HEK293 (cell line): ENCODE data around the gene DNAI7.
A peak's percentile ranks its signal among the peaks of the same experiment; 100 is the strongest.

Experiments
- AEBP2 ChIP-seq: fragments of 450-650 bp; formaldehyde crosslinking; IDR thresholded peaks from 2 replicates; pipeline ENCODE4 v1.5.1; 2016; ENCODE audit warnings: missing biosample characterization, missing genetic modification characterization, borderline replicate concordance
- GLI4 ChIP-seq: fragments of 450-650 bp; formaldehyde crosslinking; IDR thresholded peaks from 2 replicates; pipeline ENCODE4 v1.5.1; 2016; ENCODE audit warnings: missing biosample characterization, missing genetic modification characterization
- GLIS1 ChIP-seq: fragments of 450-650 bp; formaldehyde crosslinking; IDR thresholded peaks from 2 replicates; pipeline ENCODE4 v1.5.1; 2016; ENCODE audit warnings: missing biosample characterization, missing genetic modification characterization
- INSM2 ChIP-seq: fragments of 450-650 bp; formaldehyde crosslinking; IDR thresholded peaks from 2 replicates; pipeline ENCODE4 v1.5.1; 2016; ENCODE audit warnings: missing biosample characterization, missing genetic modification characterization
- KLF10 ChIP-seq: fragments of 450-650 bp; IDR thresholded peaks from 2 replicates; pipeline ENCODE4 v1.5.1; 2018; ENCODE audit warnings: missing biosample characterization, mild to moderate bottlenecking, missing genetic modification characterization
- KLF16 ChIP-seq: fragments of 450-650 bp; formaldehyde crosslinking; IDR thresholded peaks from 2 replicates; pipeline ENCODE4 v1.5.1; 2017; ENCODE audit warnings: missing biosample characterization, missing genetic modification characterization
- MZF1 ChIP-seq: fragments of 450-650 bp; formaldehyde crosslinking; IDR thresholded peaks from 2 replicates; pipeline ENCODE4 v1.5.1; 2017; ENCODE audit warnings: missing biosample characterization, missing genetic modification characterization, borderline replicate concordance
- PATZ1 ChIP-seq: fragments of 450-650 bp; formaldehyde crosslinking; IDR thresholded peaks from 2 replicates; pipeline ENCODE4 v1.5.1; 2016; ENCODE audit warnings: missing biosample characterization, missing genetic modification characterization
- SCRT1 ChIP-seq: fragments of 450-650 bp; formaldehyde crosslinking; IDR thresholded peaks from 2 replicates; pipeline ENCODE4 v1.5.1; 2016; ENCODE audit warnings: missing biosample characterization, missing genetic modification characterization, borderline replicate concordance
- SCRT2 ChIP-seq: fragments of 450-650 bp; formaldehyde crosslinking; IDR thresholded peaks from 2 replicates; pipeline ENCODE4 v1.5.1; 2016; ENCODE audit warnings: missing biosample characterization, missing genetic modification characterization
- ZBTB11 ChIP-seq: fragments of 450-650 bp; formaldehyde crosslinking; conservative IDR thresholded peaks from 2 replicates; pipeline ENCODE4 v1.5.1; 2016; ENCODE audit warnings: low read depth, missing biosample characterization, missing genetic modification characterization
- ZBTB20 ChIP-seq: fragments of 450-650 bp; formaldehyde crosslinking; IDR thresholded peaks from 2 replicates; pipeline ENCODE4 v1.5.1; 2016; ENCODE audit warnings: missing biosample characterization, missing genetic modification characterization
- ZBTB7A ChIP-seq: fragments of 450-650 bp; formaldehyde crosslinking; IDR thresholded peaks from 2 replicates; pipeline ENCODE4 v1.5.1; 2016; ENCODE audit warnings: low read depth, missing biosample characterization, missing genetic modification characterization
- ZBTB8A ChIP-seq: fragments of 450-650 bp; formaldehyde crosslinking; IDR thresholded peaks from 2 replicates; pipeline ENCODE4 v1.5.1; 2016; ENCODE audit warnings: missing biosample characterization, missing genetic modification characterization
- ZFHX2 ChIP-seq: fragments of 450-650 bp; formaldehyde crosslinking; conservative IDR thresholded peaks from 2 replicates; pipeline ENCODE4 v1.5.1; 2016; ENCODE audit warnings: missing biosample characterization, missing genetic modification characterization
- ZNF175 ChIP-seq: fragments of 450-650 bp; formaldehyde crosslinking; IDR thresholded peaks from 2 replicates; pipeline ENCODE4 v1.5.1; 2016; ENCODE audit warnings: missing biosample characterization, missing genetic modification characterization
- ZNF335 ChIP-seq: fragments of 450-650 bp; formaldehyde crosslinking; conservative IDR thresholded peaks from 2 replicates; pipeline ENCODE4 v1.5.1; 2016; ENCODE audit warnings: missing biosample characterization, missing genetic modification characterization
- ZNF394 ChIP-seq: fragments of 450-650 bp; formaldehyde crosslinking; IDR thresholded peaks from 2 replicates; pipeline ENCODE4 v1.5.1; 2016; ENCODE audit warnings: missing biosample characterization, missing genetic modification characterization, mild to moderate bottlenecking, moderate library complexity, borderline replicate concordance
- ZNF398 ChIP-seq: fragments of 450-650 bp; formaldehyde crosslinking; IDR thresholded peaks from 2 replicates; pipeline ENCODE4 v1.5.1; 2017; ENCODE audit warnings: missing biosample characterization, missing genetic modification characterization
- ZNF514 ChIP-seq: fragments of 450-650 bp; formaldehyde crosslinking; IDR thresholded peaks from 2 replicates; pipeline ENCODE4 v1.5.1; 2016; ENCODE audit warnings: missing biosample characterization, missing genetic modification characterization
- ZNF560 ChIP-seq: fragments of 450-650 bp; formaldehyde crosslinking; IDR thresholded peaks from 2 replicates; pipeline ENCODE4 v1.5.1; 2017; ENCODE audit warnings: missing biosample characterization, missing genetic modification characterization, borderline replicate concordance
- ZNF600 ChIP-seq: fragments of 450-650 bp; formaldehyde crosslinking; IDR thresholded peaks from 2 replicates; pipeline ENCODE4 v1.5.1; 2016; ENCODE audit warnings: missing biosample characterization, missing genetic modification characterization
- ZNF623 ChIP-seq: fragments of 450-650 bp; formaldehyde crosslinking; IDR thresholded peaks from 2 replicates; pipeline ENCODE4 v1.5.1; 2016; ENCODE audit warnings: missing biosample characterization, missing genetic modification characterization
- ZNF629 ChIP-seq: fragments of 450-650 bp; formaldehyde crosslinking; IDR thresholded peaks from 2 replicates; pipeline ENCODE4 v1.5.1; 2017; ENCODE audit warnings: missing biosample characterization, missing genetic modification characterization
- ZNF704 ChIP-seq: fragments of 450-650 bp; formaldehyde crosslinking; IDR thresholded peaks from 2 replicates; pipeline ENCODE4 v1.5.1; 2016; ENCODE audit warnings: missing biosample characterization, missing genetic modification characterization
- ZNF792 ChIP-seq: fragments of 450-650 bp; formaldehyde crosslinking; IDR thresholded peaks from 2 replicates; pipeline ENCODE4 v1.5.1; 2016; ENCODE audit warnings: missing biosample characterization, missing genetic modification characterization

The DNAI7 gene

GRCh38 chr12:25195056-25195971 lies at the start of gene DNAI7, which contains the start of gene ETFRF1 (continued):
- TF ChIP-seq KLF10 (tag by site-specific recombination) (peak; percentile 36; the same call in 1 of the 2 replicates), GLIS1 (tag by site-specific recombination) (peak; percentile 79), ZFHX2 (tag by site-specific recombination) (0 out of 2 replicates have a peak, but pooled peaks have one; percentile 5), PATZ1 (tag by site-specific recombination) (peak; percentile 85), ZNF623 (tag by site-specific recombination) (0 out of 2 replicates have a peak, but pooled peaks have one; percentile 13), KLF16 (tag by site-specific recombination) (peak; percentile 69), ZNF514 (tag by site-specific recombination) (no peak), ZBTB20 (peak; percentile 90), ZNF335 (tag by site-specific recombination) (peak; percentile 99), ZNF560 (no peak), ZNF792 (tag by site-specific recombination) (no peak), ZBTB8A (0 out of 2 replicates have a peak, but pooled peaks have one; percentile 28), ZNF629 (peak; percentile 55; the same call in 1 of the 2 replicates), MZF1 (tag by site-specific recombination) (peak; percentile 65), ZNF398 (tag by site-specific recombination) (peak; percentile 56), SCRT2 (peak; percentile 91), GLI4 (tag by site-specific recombination) (peak; percentile 71; the same call in 1 of the 2 replicates), ZBTB7A (tag by site-specific recombination) (peak; percentile 66; the same call in 1 of the 2 replicates), ZNF704 (tag by site-specific recombination) (no peak), ZNF394 (tag by site-specific recombination) (peak; percentile 75), INSM2 (tag by site-specific recombination) (0 out of 2 replicates have a peak, but pooled peaks have one; percentile 39), ZBTB11 (peak; percentile 88), ZNF175 (tag by site-specific recombination) (no peak), SCRT1 (peak; percentile 59; the same call in 1 of the 2 replicates), ZNF600 (tag by site-specific recombination) (peak; percentile 83; the same call in 1 of the 2 replicates), AEBP2 (no peak)
